Measurements from ENCODE around the gene FOXP2.

FOXP2 gene

DNA sequence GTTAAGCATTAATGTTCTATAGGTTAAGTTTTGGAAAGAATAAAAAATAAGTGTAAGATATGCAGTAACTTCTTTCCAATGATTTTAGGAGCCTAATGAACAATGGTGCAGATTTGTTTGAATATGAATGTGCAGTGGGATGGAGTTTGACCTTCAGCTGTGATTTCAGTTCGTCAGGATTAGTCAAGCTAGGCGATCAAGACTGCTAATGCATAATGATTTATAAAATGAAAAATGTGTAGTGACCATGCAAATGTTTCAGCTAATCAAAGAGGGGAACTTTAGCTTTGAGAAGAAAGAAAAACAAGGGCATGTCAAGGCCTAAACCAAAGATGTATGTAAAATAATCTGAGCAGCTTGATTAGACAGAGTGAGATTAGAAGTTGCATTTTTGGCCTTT, 208.5 kb downstream of the FOXP2 start:
- TF ChIP-seq, protein P1, sequence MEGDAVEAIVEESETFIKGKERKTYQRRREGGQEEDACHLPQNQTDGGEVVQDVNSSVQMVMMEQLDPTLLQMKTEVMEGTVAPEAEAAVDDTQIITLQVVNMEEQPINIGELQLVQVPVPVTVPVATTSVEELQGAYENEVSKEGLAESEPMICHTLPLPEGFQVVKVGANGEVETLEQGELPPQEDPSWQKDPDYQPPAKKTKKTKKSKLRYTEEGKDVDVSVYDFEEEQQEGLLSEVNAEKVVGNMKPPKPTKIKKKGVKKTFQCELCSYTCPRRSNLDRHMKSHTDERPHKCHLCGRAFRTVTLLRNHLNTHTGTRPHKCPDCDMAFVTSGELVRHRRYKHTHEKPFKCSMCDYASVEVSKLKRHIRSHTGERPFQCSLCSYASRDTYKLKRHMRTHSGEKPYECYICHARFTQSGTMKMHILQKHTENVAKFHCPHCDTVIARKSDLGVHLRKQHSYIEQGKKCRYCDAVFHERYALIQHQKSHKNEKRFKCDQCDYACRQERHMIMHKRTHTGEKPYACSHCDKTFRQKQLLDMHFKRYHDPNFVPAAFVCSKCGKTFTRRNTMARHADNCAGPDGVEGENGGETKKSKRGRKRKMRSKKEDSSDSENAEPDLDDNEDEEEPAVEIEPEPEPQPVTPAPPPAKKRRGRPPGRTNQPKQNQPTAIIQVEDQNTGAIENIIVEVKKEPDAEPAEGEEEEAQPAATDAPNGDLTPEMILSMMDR (conservative IDR thresholded peaks at IDR 0.05; ENCODE audit: low read depth, low read length) = no peak
- H3K4me3 ChIP-seq (ENCODE audit: low read length) = no peak overlapping the region
- no peak for DNase-seq (ENCODE audit: low read depth)

DNA sequence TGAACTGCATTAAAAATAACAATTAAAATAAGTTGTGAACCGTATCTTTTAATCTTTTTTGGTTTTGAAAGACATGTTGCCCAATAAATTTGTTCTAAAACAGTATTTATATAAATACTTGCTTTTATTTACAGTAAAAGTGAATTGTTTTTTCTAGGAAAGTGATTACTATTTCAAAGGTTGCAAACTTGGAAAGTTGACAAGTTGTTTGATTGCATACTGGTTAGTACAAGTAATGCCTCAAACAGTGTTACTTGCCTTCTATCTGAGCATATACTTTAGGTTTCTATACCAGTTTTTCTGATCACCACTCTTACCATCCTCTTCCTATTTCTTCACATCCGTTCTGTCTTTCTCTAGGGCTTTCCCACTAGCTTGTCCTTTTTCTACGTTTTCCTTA, 212.6 kb downstream of the FOXP2 start:
- no peak for DNase-seq (ENCODE audit: low read depth)
- no peak overlapping the region for H3K4me3 ChIP-seq (ENCODE audit: low read length)
- TF ChIP-seq, protein P1 (conservative IDR thresholded peaks at IDR 0.05; ENCODE audit: low read depth, low read length) = no peak

DNA sequence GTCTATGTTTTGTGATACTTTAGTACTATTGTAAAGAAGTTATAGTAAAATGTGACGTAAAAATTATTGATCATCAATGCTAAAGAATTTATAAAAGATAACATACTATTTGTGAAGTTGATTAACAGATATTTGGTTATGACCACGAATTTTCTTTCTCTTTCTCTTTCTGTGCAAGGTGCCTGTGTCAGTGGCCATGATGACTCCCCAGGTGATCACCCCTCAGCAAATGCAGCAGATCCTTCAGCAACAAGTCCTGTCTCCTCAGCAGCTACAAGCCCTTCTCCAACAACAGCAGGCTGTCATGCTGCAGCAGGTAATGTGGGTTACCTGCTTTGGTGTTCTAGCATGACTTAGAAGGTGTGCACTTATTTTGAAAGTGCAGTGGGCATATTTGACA, 213.7 kb downstream of the FOXP2 start:
- no peak for DNase-seq (ENCODE audit: low read depth)
- H3K4me3 ChIP-seq (ENCODE audit: low read length) = no peak overlapping the region
- TF ChIP-seq, protein P1 (conservative IDR thresholded peaks at IDR 0.05; ENCODE audit: low read depth, low read length) = no peak

DNA sequence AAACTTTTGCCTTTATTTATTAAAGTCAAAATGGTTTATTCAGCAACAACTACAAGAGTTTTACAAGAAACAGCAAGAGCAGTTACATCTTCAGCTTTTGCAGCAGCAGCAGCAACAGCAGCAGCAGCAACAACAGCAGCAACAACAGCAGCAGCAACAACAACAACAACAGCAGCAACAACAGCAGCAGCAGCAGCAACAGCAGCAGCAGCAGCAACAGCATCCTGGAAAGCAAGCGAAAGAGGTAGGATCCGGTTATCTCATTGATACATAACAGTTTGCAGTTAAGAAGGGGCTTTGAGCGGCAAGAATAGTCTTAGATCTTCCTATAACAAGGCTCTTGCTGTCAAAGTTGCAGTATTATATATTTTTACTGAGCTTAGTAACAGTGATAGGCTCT, 215.1 kb downstream of the FOXP2 start:
- no peak overlapping the region for H3K4me3 ChIP-seq (ENCODE audit: low read length)
- TF ChIP-seq, protein P1 (conservative IDR thresholded peaks at IDR 0.05; ENCODE audit: low read depth, low read length) = no peak
- DNase-seq (ENCODE audit: low read depth) = no peak

DNA sequence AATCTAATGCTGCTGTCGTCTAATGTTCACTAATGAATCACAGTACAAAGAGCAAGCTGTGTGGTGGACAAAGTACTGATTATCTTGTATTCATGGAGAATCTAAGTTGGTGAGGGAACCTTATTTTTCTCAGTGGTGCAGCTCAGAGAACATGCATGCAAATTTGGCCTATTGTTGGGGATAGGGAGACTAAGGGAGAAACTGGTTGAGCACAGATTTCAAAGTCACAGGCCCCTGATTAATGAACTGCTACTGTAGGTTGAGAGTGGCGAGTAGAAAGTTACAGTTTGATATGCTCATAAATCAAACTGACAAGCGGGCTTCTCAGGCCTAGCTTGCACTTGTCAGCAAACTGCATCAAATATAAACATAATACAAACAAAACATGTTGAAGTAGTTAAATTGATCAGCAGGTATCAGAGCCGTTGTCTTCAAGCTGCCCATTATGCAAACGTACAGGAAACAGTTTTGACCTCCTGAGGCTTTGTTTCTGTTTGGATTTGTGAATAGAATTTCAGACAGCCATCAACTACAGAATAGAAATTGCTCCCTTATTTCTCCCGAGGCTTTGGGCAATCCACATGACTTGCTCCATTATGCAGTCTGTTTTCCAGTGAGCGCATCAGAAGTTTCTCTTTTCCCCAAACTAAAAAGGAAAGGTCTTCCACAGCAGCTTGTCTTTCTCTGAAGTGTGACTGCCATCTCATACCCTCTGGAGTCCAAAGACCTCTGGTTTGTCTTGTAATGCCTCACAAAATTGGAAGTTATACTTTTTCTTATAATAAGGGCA, 215.8 kb downstream of the FOXP2 start:
- no peak for DNase-seq (ENCODE audit: low read depth)
- no peak overlapping the region for H3K4me3 ChIP-seq (ENCODE audit: low read length)
- TF ChIP-seq, protein P1 (conservative IDR thresholded peaks at IDR 0.05; ENCODE audit: low read depth, low read length) = no peak

DNA sequence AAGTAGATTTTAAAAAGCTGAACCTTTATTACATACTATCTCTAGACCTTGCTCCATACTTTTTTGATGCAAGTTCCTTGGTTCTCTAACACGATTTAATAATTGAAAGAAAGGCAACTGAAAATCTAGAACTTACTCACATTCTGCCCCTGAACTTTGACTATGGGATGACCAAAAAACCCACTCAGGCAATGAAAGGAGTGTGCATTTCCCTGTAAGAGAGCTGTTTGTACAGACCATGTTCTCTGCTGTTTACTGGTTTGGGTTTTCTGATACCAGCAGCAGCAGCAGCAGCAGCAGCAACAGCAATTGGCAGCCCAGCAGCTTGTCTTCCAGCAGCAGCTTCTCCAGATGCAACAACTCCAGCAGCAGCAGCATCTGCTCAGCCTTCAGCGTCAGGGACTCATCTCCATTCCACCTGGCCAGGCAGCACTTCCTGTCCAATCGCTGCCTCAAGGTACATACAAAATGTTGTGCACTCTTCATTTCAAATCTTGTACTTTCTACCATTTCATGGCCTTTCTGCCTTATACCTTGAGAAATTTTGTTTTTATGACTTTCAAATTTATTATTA, 216.7 kb downstream of the FOXP2 start:
- TF ChIP-seq, protein P1 (conservative IDR thresholded peaks at IDR 0.05; ENCODE audit: low read depth, low read length) = no peak
- no peak for DNase-seq (ENCODE audit: low read depth)
- H3K4me3 ChIP-seq (ENCODE audit: low read length) = no peak overlapping the region

DNA sequence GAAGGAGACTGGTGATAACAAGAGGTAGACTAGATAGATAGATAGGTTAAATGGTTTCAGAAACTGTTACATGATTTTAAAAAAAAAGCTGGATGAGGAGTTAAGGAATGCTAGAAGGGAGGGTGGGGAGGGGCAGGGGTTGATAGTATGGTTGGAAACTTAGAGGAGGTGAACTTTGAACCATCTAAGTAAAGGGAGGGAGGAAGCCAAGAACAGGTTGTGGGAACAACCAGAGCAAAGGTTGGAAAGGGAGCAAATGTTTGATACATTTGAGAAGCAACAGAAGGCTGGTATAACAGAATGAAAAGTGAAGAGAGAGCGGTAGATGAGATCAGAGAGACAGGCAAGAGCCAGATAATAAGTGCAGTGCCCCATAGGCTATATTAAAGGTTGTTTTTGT, 224.8 kb downstream of the FOXP2 start:
- TF ChIP-seq, protein P1 (conservative IDR thresholded peaks at IDR 0.05; ENCODE audit: low read depth, low read length) = no peak
- H3K4me3 ChIP-seq (ENCODE audit: low read length) = no peak overlapping the region
- no peak for DNase-seq (ENCODE audit: low read depth)

Measured in retinal pigment epithelial cell (primary cell).